Measurements from ENCODE around the gene CECR2. TPM values are rescaled to one million over a fixed set of nuclear protein-coding genes. Genes with fewer than 3 reads are reported as not detected.

CECR2 gene
- total RNA-seq, 1 experiment from 2014 or later, result 4.1 TPM

- Histone ChIP-seq H3K27ac (ENCODE audit: low read depth, low read length, poor library complexity, severe bottlenecking) (no peak overlapping the region), H3K36me3 (ENCODE audit: insufficient read depth, low read length, poor library complexity, severe bottlenecking) (no peaks in the 10 kb centered on the region), H3K27me3 (replicated peaks; ENCODE audit: insufficient read depth, low read depth, low read length, poor library complexity) (no peaks in the 10 kb centered on the region), H3K9me3 (ENCODE audit: low read depth, low read length, poor library complexity, severe bottlenecking) (no peaks in the 10 kb centered on the region), H3K4me1 (ENCODE audit: insufficient read depth, low read length, poor library complexity, severe bottlenecking) (no peaks in the 10 kb centered on the region), H3K4me3 (ENCODE audit: low read depth, low read length, poor library complexity, severe bottlenecking) (no peak overlapping the region)
- BruUV-seq (replicated peaks), result no TSS peak
- ChIA-PET POLR2A (ENCODE audit: low non-redundant PET) (no interaction called here), CTCF (no interaction called here)
- DNase-seq (ENCODE audit: low spot score), result no peak
- TF ChIP-seq CTCF (conservative IDR thresholded peaks at IDR 0.05; ENCODE audit: low read depth, low read length) (no peak), EZH2 (IDR thresholded peaks at IDR 0.05; ENCODE audit: borderline replicate concordance, low read depth, low read length, poor library complexity, severe bottlenecking) (no peak)
- intact Hi-C loops (cut with micrococcal nuclease; ENCODE audit: unreplicated experiment), result no loop called here
These were observed 173.2 kb downstream of the CECR2 start for GRCh38 chr22:17542452-17542851.

GRCh38 chr22:17548010-17548755, 178.9 kb downstream of the CECR2 start:
- H3K27ac ChIP-seq (ENCODE audit: low read depth, low read length, poor library complexity, severe bottlenecking), result no peak overlapping the region
- no peak overlapping the region for H3K4me3 ChIP-seq (ENCODE audit: low read depth, low read length, poor library complexity, severe bottlenecking)
- no peak for DNase-seq (ENCODE audit: low spot score)
- intact Hi-C loops (cut with micrococcal nuclease; ENCODE audit: unreplicated experiment), result no loop called here
- POLR2A ChIA-PET (ENCODE audit: low non-redundant PET), result interaction anchor here (0.6 kb wide), 1 partner anchor 68 kb away, joined by 6 read pairs; no protein-coding TSS in a partner anchor
- no peaks in the 10 kb centered on the region for H3K27me3 ChIP-seq (replicated peaks; ENCODE audit: insufficient read depth, low read depth, low read length, poor library complexity)
- TF ChIP-seq CTCF (conservative IDR thresholded peaks at IDR 0.05; ENCODE audit: low read depth, low read length), result no peak
- TF ChIP-seq EZH2 (IDR thresholded peaks at IDR 0.05; ENCODE audit: borderline replicate concordance, low read depth, low read length, poor library complexity, severe bottlenecking), result no peak
- CTCF ChIA-PET, result interaction anchor here (0.7 kb wide), 1 partner anchor 377 kb away, joined by 4 read pairs; no protein-coding TSS in a partner anchor
- no TSS peak for BruUV-seq (replicated peaks)
- H3K36me3 ChIP-seq (ENCODE audit: insufficient read depth, low read length, poor library complexity, severe bottlenecking), result no peaks in the 10 kb centered on the region
- H3K4me1 ChIP-seq (ENCODE audit: insufficient read depth, low read length, poor library complexity, severe bottlenecking), result no peaks in the 10 kb centered on the region
- no peaks in the 10 kb centered on the region for H3K9me3 ChIP-seq (ENCODE audit: low read depth, low read length, poor library complexity, severe bottlenecking)

GRCh38 chr22:17548756-17549035, 179.4 kb downstream of the CECR2 start:
- Histone ChIP-seq H3K36me3 (ENCODE audit: insufficient read depth, low read length, poor library complexity, severe bottlenecking) (no peaks in the 10 kb centered on the region), H3K27me3 (replicated peaks; ENCODE audit: insufficient read depth, low read depth, low read length, poor library complexity) (no peaks in the 10 kb centered on the region), H3K9me3 (ENCODE audit: low read depth, low read length, poor library complexity, severe bottlenecking) (no peaks in the 10 kb centered on the region), H3K4me3 (ENCODE audit: low read depth, low read length, poor library complexity, severe bottlenecking) (no peak overlapping the region), H3K4me1 (ENCODE audit: insufficient read depth, low read length, poor library complexity, severe bottlenecking) (no peaks in the 10 kb centered on the region), H3K27ac (ENCODE audit: low read depth, low read length, poor library complexity, severe bottlenecking) (no peak overlapping the region)
- no peak for DNase-seq (ENCODE audit: low spot score)
- no peak for TF ChIP-seq CTCF (conservative IDR thresholded peaks at IDR 0.05; ENCODE audit: low read depth, low read length)
- no peak for TF ChIP-seq EZH2 (IDR thresholded peaks at IDR 0.05; ENCODE audit: borderline replicate concordance, low read depth, low read length, poor library complexity, severe bottlenecking)
- intact Hi-C loops (cut with micrococcal nuclease; ENCODE audit: unreplicated experiment), result no loop called here
- ChIA-PET POLR2A (ENCODE audit: low non-redundant PET) (interaction anchor here (0.6 kb wide), 1 partner anchor 68 kb away, joined by 6 read pairs; no protein-coding TSS in a partner anchor), CTCF (no interaction called here)
- no TSS peak for BruUV-seq (replicated peaks)

All from A673 (cell line).